Smooth muscle cell (in vitro differentiated cells): ENCODE measurements around the gene UBE2M. TPM values are rescaled to one million over a fixed set of nuclear protein-coding genes. Genes with fewer than 3 reads are reported as not detected.
"Not testable (repeated sequence)": the region's sequence is repeated elsewhere in the genome, so short reads cannot be mapped to it uniquely, and the experiment has no call there.

Experiments
- DNase-seq: peaks from one replicate; lab custom pipeline; 2025; ENCODE audit not compliant: unreplicated experiment; lab: John Stamatoyannopoulos, UW
- H2AFZ ChIP-seq: fragments of 200-600 bp; sonication (generic); 2 replicates; pipeline ENCODE4 v1.6.0; 2016; ENCODE audit warnings: antibody characterized with exemption, low read depth, mild to moderate bottlenecking
- H3F3A ChIP-seq: fragments of 200-600 bp; sonication (generic); 2 replicates; pipeline ENCODE4 v1.6.0; 2017; ENCODE audit warnings: antibody characterized with exemption, low read depth
- H3K27ac ChIP-seq: fragments of 200-600 bp; sonication (generic); 2 replicates; pipeline ENCODE4 v1.5.1; 2016; ENCODE audit warnings: low read depth, mild to moderate bottlenecking
- H3K27me3 ChIP-seq: fragments of 200-600 bp; sonication (generic); 2 replicates; pipeline ENCODE4 v1.6.1; 2016; ENCODE audit warnings: low read depth, mild to moderate bottlenecking
- H3K36me3 ChIP-seq: fragments of 200-600 bp; sonication (generic); 2 replicates; pipeline ENCODE4 v1.5.1; 2016; ENCODE audit warnings: low read depth
- H3K4me1 ChIP-seq: fragments of 200-600 bp; sonication (generic); 2 replicates; pipeline ENCODE4 v1.5.1; 2016; ENCODE audit warnings: low read depth
- H3K4me2 ChIP-seq: fragments of 200-600 bp; sonication (generic); 2 replicates; pipeline ENCODE4 v1.6.0; 2016; ENCODE audit warnings: mild to moderate bottlenecking
- H3K4me3 ChIP-seq: fragments of 200-600 bp; sonication (generic); 2 replicates; pipeline ENCODE4 v1.5.1; 2016; ENCODE audit warnings: mild to moderate bottlenecking
- H3K79me2 ChIP-seq: fragments of 200-600 bp; sonication (generic); 2 replicates; pipeline ENCODE4 v1.6.0; 2016; ENCODE audit warnings: low read depth, mild to moderate bottlenecking
- H3K9ac ChIP-seq: fragments of 200-600 bp; sonication (generic); 2 replicates; pipeline ENCODE4 v1.6.0; 2016; ENCODE audit warnings: low read depth
- H3K9me3 ChIP-seq: fragments of 200-600 bp; sonication (generic); replicated peaks from 2 replicates; pipeline ENCODE4 v1.5.1; 2016; ENCODE audit warnings: low read depth
- H4K20me1 ChIP-seq: fragments of 200-600 bp; sonication (generic); 2 replicates; pipeline ENCODE4 v1.6.0; 2016; ENCODE audit warnings: low read depth
- WGBS: methylation state at CpG from one replicate; pipeline ENCODE4 v1.1.7; 2016; ENCODE audit warnings: low lambda C conversion rate; 5-methylcytosine and 5-hydroxymethylcytosine counted together
- polyA plus RNA-seq: library from polyadenylated mRNA; unstranded; fragments of >200 nt; fragmentation: Nextera tagmentation; extraction: Ambion mirVana; gene quantifications from 2 replicates; pipeline ENCODE4 v1.2.1, GENCODE V29; 2016
- total RNA-seq: library from RNA; depleted of rRNA; stranded (reverse); fragments of >200 nt; gene quantifications from 2 replicates; pipeline ENCODE4 v1.2.3, GENCODE V29; 2014
- TF ChIP-seq, protein P1 (sequence below): fragments of 200-600 bp; sonication (generic); IDR thresholded peaks from 2 replicates; pipeline ENCODE4 v1.5.1; 2017; ENCODE audit warnings: borderline replicate concordance, mild to moderate bottlenecking, antibody characterized with exemption; ENCODE audit not compliant: insufficient read depth, poor library complexity, severe bottlenecking

The UBE2M gene
- total and polyA plus RNA-seq, 2 experiments from 2014 or later: 45.9 to 118 TPM

DNA sequence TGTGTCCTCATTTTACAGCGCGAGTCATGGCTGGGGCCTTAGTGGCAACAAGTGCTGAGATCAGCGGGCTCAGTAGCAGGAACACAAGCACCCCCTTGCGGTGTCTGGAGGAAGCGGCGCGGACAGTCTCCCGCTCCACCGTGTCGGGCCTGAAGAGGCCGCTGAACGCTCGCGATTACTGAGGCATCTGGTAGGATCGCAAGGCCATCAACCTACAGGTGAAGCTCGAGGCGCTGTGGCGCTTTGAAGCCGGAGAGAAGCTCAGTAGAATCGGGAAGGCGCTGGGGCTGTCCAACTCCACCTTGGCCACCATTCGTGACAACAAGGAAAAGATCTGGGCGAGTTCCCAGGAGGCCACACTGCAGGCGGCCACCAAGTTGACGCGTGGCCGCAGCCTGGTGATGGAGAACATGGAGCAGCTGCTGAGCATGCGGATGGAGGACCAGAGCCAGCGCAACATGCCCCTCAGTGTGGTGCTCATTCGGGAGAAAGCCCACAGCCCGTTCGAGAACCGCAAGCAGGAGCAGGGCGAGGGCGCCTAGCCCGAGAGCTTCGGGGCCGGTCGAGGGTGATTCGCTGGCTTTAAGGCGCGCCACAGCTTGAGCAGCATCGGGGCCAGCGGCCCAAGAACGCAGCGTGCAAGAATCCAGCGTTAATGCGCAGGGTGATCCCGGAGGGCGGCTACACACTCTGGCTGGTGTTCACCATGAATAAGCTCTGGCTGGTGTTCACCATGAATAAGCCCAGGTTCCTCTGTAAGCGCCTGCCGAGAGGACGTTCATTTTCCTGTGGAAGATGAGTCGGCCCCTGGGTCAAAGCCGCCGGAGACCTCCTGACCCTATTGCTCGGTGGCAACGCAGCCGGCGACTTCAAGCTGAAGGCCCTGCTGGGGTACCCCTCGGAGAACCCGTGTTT is 23.1 kb upstream of the UBE2M start:
- H3F3A ChIP-seq: peaks cover 3% of the 10 kb centered on the region
- H3K79me2 ChIP-seq: peaks cover 18% of the 10 kb centered on the region
- no peaks in the 10 kb centered on the region for H3K9me3 ChIP-seq
- no peaks in the 10 kb centered on the region for H3K36me3 ChIP-seq
- H2AFZ ChIP-seq: no peak overlapping the region
- H3K27me3 ChIP-seq: no peaks in the 10 kb centered on the region
- no peaks in the 10 kb centered on the region for H3K4me1 ChIP-seq
- H3K4me2 ChIP-seq: no peak overlapping the region
- H4K20me1 ChIP-seq: no peaks in the 10 kb centered on the region
- no peak overlapping the region for H3K9ac ChIP-seq
- 69% methylated on average over 62 of the region's 62 CpGs for WGBS
- DNase-seq: no peak
- no peak overlapping the region for H3K27ac ChIP-seq
- TF ChIP-seq, protein P1, sequence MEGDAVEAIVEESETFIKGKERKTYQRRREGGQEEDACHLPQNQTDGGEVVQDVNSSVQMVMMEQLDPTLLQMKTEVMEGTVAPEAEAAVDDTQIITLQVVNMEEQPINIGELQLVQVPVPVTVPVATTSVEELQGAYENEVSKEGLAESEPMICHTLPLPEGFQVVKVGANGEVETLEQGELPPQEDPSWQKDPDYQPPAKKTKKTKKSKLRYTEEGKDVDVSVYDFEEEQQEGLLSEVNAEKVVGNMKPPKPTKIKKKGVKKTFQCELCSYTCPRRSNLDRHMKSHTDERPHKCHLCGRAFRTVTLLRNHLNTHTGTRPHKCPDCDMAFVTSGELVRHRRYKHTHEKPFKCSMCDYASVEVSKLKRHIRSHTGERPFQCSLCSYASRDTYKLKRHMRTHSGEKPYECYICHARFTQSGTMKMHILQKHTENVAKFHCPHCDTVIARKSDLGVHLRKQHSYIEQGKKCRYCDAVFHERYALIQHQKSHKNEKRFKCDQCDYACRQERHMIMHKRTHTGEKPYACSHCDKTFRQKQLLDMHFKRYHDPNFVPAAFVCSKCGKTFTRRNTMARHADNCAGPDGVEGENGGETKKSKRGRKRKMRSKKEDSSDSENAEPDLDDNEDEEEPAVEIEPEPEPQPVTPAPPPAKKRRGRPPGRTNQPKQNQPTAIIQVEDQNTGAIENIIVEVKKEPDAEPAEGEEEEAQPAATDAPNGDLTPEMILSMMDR: peak; percentile 94
- H3K4me3 ChIP-seq: no peak overlapping the region

DNA sequence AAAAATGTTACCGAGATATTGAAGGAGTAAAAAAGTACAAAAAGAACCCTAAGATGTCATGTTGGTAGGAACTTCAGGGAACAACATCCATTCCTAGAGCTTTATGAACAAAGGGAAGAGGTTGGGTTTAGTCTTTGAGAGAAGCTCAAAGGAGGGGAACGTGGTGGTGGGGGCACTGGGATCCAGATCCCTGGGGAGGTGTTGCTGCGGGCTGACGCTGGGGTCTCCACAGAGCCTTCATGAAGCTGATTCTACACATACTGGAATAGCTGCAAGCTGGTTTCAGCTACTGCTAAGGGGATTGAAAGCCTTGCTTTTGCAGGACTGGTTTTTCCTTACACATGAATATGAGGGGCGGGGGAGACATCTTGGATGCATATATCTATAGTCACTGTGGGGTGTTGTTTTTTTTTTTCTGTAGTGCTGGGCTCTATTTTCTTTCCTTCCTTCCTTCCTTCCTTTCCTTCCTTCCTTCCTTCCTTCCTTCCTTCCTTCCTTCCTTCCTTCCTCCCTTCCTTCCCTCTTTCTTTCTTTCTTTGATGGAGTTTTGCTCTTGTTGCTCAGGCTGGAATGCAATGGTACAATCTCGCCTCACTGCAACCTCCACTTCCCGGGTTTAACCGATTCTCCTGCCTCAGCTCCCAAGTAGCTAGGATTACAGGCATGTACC is 21.2 kb upstream of the UBE2M start:
- TF ChIP-seq, protein P1: no peak
- Histone ChIP-seq H3K4me2 (no peak overlapping the region), H3K27me3 (no peaks in the 10 kb centered on the region), H3F3A (peaks cover 2% of the 10 kb centered on the region), H3K4me3 (no peak overlapping the region), H3K27ac (no peak overlapping the region), H3K79me2 (peaks cover 20% of the 10 kb centered on the region), H2AFZ (no peak overlapping the region), H3K4me1 (peaks cover 1% of the 10 kb centered on the region), H4K20me1 (no peaks in the 10 kb centered on the region), H3K9me3 (no peaks in the 10 kb centered on the region), H3K36me3 (no peaks in the 10 kb centered on the region), H3K9ac (no peak overlapping the region)
- WGBS: 98% methylated on average over 8 of the region's 8 CpGs
- no peak for DNase-seq

DNA sequence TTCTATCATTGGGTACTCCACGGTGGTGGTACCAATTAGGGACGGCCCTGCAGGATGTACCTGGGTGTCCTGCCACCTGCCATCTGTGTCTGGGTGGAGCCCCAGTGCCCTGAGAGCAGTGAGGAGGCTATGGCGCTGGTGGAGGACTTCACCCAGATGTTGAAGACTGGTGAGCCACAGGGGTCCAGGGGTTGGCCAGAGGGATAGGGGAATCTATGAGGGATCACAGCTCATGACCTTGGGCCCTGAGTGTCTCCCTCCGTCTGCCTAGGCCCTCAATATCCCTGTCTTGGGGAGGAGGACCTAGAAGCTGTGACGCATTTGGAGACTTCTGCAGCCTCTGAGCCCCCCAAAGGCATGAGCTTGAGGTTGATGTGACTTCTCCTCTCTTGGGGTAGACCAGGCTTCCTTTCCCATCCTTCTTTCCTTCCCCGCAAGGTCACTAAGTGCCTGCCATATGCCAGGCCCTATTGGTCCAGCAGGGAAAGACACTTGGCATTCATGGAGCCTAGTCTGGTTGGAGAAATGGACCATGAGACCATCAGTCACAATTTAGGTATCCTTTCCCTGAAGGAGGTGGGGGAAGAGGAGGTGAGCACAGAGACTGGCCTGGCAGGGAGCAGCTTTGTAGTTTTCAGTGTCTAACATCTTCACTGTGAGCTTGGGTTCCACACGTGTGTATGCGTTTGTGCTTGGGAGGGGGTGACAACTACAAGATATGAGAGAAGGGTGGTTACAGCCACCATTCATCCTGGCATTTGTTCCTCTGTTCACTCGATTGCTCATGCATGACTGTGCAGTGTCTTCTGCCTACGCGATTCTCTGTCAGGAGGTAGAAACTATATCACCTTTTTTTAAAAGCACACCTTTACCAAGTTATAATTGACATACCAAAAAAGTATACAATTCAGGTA is 19.9 kb upstream of the UBE2M start:
- H3K27me3 ChIP-seq: no peaks in the 10 kb centered on the region
- peaks cover 20% of the 10 kb centered on the region for H3K79me2 ChIP-seq
- no peaks in the 10 kb centered on the region for H4K20me1 ChIP-seq

DNA sequence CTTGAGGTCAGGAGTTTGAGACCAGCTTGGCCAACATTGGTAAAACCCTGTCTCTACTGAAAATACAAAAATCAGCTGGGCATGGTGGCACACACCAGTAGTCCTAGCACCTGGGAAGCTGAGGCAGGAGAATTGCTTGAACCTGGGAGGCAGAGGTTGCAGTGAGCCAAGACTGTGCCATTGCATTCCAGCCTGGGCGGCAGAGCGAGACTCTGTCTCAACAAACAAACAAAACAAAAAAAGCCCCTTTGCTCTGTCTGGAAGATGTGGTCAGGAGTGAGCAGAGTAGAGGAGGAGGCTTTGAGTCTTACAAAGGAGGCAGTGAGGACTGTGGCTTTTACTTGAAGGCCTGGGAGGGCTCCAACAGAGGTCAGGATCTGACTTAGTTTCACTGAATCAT is 19.2 kb upstream of the UBE2M start:
- not testable (repeated sequence) for H3F3A ChIP-seq, H3K36me3 ChIP-seq, H2AFZ ChIP-seq, H3K27me3 ChIP-seq, H3K9me3 ChIP-seq, DNase-seq, H4K20me1 ChIP-seq, H3K9ac ChIP-seq, H3K27ac ChIP-seq, H3K4me3 ChIP-seq, H3K4me2 ChIP-seq, H3K4me1 ChIP-seq
- peaks cover 20% of the 10 kb centered on the region for H3K79me2 ChIP-seq
- WGBS: 100% methylated on average over 2 of the region's 2 CpGs

More for the DNA sequence above, 19.9 kb upstream of the UBE2M start:
- no peak overlapping the region for H2AFZ ChIP-seq
- no peaks in the 10 kb centered on the region for H3K36me3 ChIP-seq
- no peaks in the 10 kb centered on the region for H3K9me3 ChIP-seq
- TF ChIP-seq, protein P1: no peak
- WGBS: 93% methylated on average over 11 of the region's 11 CpGs
- peaks cover 10% of the 10 kb centered on the region for H3K4me1 ChIP-seq
- no peak overlapping the region for H3K4me3 ChIP-seq
- H3K9ac ChIP-seq: no peak overlapping the region
- no peak overlapping the region for H3K4me2 ChIP-seq
- no peak for DNase-seq
- H3K27ac ChIP-seq: no peak overlapping the region
- peaks cover 10% of the 10 kb centered on the region for H3F3A ChIP-seq
